GM18526 (cell line): ENCODE results near the gene SQSTM1.
A peak's percentile ranks its signal among the peaks of the same experiment; 100 is the strongest.

Experiments
- POLR2A ChIP-seq: IDR thresholded peaks from 3 replicates; pipeline ENCODE4 v1.6.1; 2011; ENCODE audit not compliant: insufficient read length; ENCODE audit errors: extremely low read depth

The SQSTM1 gene

DNA sequence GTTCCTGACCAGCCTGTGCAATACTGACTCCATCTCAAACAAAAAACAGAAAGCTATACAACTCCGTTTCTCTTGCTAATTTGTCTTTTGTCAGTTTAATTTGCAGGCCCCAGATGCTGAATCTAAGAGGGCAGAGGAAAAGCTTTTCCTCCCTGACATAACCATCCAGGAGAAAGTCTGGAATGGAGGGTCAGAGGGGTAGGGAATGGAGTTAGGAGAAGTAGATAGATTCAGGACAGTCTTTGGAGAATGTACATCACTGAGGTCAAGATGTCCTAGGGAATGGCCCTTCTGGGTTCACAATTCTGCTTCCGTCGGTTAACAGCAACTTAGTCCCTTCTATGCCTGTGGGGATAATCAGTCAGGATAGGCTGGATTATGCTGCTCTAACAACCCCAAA lies 6.6 kb upstream of the SQSTM1 start:
- no peak for TF ChIP-seq POLR2A

DNA sequence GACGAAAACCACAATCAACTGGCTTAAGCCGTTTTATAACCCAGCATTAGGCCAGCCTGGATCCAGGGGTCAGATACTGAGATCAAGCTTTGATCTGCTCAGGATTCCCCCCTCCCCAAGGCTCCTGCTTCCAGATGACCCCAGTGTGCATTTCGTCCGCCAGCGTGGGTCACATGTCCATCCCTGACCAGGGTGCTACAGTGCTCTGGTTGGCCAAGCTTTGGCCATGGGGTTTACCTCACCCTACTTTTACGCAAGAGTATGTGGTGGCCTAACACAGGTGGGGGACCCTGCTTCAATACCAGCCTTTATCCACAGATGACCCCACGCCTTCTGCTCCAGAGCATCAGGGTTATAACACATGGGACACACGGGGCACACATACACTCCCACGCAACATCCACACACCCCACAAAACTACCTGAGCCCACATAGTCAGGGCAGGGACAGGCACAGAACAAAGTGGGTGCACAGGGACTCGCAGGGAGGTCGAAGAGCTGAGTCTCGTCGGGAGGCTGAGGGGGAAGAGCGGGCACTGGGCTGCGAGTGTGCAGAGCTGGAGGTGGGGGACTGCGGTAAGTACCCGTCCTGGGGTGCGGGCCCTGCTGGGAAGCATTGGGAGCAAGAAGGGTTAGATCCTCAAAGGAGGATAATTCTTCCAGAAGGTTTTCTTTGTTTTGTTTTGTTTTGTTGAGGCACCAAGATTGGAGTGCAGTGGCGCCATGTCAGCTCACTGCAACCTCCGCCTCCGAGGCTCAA lies 5.0 kb upstream of the SQSTM1 start:
- TF ChIP-seq POLR2A, result no peak

DNA sequence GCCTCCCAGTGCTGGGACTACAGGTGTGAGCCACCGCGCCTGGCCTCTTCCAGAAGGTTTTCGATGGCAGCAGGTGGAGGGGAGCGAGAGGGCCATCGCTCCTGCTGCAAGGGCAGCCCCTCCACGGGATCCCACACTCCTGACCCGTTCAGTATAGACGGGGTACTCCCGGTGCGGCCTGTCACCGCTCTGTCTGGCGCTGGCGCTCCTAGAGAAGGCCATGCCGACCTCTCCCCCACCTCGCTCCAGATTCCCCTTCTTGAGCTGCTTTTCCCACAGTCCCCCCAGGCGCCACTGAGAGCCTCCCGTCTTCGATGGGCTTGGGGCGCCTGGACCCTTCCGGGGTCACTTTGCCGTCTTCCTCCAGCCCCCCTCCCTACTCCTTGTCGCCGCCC lies 4.3 kb upstream of the SQSTM1 start:
- no peak for TF ChIP-seq POLR2A

DNA sequence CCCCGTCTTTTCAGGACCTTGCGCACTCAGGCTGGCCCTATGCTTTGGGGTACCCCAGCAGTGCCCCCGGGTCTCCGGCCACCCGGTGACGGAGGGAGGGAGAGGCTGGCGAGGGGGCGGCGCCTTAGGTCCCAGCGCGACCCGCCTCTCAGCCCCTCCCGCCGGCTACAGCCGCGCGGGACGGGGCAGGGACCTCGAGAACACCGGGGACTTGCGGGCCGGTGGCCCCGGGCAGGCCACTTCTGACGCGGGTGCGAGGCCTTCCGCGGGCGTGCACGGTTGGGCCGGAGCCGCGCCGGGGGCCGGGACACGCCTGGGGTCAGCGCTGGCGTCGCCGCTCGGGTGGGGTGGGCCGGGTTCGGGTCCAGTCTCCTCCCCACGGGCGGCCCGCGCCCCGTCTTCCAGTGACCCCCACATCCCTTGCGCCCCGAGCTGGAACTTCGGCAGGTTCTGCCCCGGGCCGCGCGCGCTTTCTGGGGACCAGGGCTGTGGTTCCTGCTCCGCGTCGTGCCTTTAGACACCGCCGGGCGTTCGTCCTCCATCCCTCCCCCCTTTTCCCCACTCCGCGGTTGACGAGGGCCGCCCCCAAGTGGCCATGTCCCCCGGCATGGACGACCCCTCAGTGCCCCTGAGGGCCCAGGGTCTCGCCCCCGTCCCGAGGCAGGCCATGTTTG lies 3.8 kb upstream of the SQSTM1 start:
- peak; percentile 20 for TF ChIP-seq POLR2A

DNA sequence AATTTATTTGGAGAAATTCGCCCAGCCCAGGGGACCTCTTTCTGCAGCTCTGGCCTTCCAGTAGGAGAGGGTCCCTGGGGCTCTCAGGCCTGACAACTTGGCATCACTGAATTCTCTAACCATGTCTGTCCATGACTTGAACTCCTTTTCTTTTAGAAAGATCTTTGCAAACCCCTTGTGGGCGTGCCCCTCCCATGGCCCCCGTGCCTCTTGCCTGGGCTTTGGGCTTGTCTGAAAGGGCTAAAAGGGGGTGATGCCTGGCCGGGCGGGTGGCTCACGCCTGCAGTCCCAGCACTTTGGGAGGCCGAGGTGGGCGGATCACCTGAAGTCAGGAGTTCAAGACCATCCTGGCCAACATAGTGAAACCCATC lies 3.2 kb upstream of the SQSTM1 start:
- TF ChIP-seq POLR2A, result no peak

DNA sequence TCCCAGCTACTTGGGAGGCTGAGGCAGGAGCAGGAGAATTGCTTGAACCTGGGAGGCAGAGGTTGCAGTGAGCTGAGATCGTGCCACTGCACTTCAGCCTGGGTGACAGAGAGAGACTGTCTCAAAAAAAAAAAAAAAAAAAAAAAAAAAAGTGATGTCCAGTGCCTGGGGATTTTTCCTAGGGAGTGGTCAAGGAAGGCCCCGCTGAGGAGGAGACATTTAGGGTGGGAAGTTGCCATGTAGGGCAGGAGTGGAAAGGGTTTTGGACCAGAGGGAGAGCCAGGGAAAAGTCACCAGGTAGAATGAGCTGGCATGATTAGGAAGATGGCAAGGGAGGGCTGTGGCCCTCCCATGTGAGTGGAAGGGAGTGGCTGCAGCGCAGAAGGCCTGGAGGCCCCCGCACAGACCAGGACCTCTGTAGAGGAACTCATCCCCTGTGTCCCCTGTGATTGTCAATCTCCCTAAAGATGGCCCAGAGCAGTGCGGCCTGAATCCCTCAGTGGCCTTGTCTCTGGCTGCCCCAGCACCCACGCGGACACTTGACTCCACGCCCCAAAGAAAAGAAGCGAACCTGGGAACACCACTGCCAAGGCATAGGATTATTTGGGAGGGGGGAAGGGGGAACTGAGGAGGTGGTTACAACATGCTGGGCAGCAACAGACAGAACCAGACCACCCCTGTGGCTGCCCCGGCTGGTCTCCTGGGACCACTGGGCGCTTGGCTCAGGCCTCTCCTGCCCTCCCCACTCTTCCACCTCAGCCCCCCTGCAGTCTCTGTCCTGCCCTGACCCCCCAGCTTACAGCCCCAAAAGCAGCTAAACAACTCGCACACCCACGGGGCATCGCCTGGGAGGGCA lies 2.6 kb upstream of the SQSTM1 start:
- TF ChIP-seq POLR2A, result no peak

DNA sequence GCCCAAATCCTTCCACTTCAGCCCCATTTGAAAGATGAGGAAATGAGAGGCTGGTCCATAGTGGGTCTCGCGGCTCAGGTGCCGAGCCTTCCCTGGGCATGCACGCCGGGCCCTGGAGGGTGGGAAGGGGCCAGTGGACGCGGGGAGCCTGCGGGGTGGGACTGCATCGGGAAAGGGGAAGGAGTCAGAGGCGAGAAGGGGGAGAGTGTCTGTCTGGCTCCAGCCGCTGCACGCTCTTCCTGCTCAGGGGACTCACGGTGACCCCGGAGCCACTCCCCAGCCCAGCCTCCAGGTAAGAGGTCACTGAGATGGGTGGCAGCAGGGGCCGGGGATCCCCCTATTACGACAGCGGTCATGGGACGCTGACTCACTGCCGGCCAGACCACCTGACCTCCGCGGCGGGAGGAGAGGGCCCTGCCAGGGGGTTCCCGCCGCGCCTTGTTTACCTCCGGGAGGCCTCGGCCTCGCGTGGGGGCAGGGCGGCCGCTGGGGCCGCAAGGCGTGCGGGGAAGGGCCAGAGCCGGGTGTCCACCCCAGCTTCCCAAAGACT lies 1.9 kb upstream of the SQSTM1 start:
- TF ChIP-seq POLR2A, result peak; percentile 51

DNA sequence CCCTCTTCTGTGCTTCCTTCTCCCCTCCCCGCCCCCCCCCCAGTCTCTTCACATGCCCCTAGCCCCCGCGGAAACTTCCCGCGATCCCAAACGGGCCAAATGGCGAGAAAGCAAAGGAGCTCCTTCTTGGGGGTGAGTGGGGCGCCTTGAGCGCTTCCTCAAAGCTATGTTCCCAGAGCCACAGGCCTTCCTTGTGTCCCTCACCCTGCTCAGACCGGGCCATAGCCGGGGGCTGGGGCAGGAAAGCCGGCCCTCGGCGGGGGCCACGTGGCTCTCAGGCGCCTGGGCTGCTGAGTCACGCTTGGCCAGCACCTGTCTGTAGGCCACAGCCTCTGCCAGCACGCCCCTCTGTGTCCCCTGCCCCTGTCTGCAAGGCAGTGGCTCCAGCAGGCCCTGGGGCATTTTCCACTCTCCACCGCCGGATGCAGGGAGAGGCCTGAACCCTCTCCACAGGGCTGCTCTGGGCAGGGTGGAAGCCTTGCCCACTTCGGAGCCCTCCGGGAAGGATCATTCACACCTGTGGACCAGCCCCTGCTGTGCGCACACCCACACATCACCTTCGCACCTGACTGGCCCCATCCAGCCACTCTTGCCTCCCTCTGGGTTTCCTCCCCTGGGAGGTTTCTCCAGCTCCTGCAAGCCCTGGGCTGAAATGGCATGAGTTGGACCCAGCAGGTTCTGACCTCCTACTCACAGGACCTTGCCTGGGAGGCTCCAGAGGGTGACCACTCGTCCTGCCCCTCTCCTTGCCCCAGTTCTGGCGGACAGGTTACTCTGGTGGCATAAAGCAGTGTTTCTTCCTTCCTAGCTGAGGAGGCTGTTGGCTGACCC lies 1.2 kb upstream of the SQSTM1 start:
- no peak for TF ChIP-seq POLR2A

DNA sequence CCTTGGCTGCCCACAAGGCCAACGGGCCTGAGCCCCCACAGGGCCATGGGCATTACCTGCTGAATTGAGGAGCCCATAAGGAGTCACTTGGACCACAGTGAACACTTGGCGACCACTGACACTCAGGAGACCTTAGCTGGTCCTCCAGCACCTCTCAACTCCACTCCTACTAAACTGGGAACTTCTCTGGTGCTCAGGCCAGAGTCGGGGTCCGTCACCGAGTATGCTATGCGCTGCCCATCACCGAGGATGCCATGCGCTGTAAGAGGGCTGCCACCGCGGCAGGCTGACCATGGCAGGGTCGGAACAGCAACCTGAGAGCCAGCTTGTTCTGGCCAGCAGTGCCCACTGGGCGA lies 600 bp upstream of the SQSTM1 start:
- TF ChIP-seq POLR2A, result no peak

DNA sequence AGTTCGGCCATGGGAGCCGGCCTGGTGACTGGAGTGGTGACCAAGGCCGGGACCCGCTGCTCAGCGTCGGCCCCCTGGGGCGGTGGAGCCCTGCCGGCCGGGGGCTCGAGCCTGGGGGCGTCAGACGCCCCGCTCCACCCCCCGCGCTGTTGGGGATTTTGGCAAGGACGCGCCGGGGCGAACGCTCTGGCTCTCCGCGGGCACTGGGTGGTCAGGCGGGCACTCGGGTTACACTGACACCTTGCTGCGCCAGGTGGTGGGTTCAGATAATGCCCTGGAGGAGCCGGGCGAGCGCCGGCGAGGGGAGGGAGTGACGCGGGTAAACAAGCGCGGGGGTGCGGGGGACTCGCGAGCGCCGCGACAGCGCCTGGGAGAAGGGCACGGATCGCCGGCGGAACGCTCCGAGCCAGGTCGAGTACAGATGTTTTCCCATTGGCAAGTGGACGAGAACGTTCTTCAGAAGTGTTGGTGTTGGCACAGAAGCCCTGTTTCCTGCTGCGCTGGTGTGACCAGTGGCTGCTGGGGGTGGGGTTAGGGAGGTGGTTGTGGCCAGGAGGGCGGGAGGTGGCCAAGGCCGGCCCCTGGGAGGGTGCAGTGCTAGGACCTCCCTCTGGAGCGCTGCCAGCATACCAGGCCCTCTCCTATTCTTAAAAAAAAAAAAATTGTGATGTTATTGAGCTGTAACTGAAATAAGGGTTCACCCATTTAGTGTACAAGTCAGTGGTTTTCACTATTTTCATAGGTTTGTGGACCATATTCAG lies 773 bp downstream of the SQSTM1 start:
- peak; percentile 48 for TF ChIP-seq POLR2A

DNA sequence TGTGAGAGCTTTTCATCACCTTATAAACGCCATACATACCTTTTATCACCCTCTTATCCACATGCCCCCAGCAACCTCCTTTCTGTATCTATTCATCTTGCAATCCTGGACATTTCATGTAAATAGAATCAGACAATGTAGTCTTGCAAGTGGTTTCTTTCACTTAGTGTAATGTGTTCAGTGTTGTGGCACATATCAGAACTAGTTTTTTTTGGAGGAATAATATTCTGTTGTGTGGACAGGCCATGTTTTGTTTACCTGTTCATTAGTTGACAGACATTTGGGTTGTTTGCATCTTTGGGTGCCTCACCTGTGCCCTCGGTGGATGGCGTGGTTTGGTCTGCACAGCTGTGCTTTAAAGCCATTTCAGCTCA lies 1.3 kb downstream of the SQSTM1 start:
- no peak for TF ChIP-seq POLR2A

DNA sequence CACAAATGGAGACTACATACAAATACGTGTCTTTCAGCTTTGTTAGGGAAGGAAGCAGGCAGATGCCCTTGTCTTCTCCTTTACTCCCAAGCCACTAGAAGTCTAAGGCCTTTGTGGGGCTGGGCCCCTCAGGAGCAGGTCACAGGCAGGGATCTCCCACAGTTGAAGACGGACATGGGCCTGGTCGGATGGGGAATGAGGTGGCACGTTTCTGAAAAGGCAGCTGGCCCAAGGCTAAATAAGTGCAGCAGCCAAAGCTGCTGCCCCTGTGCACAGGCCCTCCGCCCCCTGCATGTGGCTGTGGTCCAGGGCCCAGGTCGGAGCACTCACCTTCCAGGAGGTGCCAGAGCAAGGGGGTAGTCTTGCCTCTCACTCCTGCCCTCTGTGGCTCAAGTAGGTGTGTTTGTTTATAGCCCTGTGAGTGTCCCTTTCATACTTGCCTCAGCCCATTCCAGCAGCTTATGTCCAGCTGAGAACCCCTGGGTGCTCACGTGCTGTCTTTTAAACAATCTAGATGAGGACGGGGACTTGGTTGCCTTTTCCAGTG lies 1.8 kb downstream of the SQSTM1 start:
- TF ChIP-seq POLR2A, result no peak

DNA sequence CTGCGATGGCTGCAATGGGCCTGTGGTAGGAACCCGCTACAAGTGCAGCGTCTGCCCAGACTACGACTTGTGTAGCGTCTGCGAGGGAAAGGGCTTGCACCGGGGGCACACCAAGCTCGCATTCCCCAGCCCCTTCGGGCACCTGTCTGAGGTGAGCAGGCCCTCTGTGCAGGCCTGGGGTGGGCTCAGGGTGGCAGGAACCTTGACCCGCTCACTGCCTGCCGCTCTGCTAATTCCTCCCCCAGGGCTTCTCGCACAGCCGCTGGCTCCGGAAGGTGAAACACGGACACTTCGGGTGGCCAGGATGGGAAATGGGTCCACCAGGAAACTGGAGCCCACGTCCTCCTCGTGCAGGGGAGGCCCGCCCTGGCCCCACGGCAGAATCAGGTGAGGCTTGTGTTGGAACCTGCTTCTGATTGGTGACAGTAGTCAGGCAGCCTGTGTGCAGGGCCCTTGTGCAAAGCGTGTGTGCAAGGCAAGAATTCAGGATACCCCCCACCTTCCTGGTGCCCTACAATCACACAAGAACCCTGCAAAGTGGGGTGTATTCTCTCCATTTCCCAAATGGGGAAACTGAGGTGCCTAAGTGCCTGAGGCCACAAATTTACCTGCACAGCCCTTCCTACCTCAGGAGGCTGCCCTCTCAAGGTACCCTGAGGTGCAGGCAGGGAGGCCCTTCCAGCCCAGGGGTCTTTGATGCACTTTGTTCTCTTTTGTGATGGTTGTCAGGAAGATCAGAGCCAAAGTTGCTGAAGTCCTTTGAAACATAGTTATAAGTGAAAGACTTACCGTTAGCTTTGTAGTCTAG lies 3.4 kb downstream of the SQSTM1 start:
- TF ChIP-seq POLR2A, result no peak

DNA sequence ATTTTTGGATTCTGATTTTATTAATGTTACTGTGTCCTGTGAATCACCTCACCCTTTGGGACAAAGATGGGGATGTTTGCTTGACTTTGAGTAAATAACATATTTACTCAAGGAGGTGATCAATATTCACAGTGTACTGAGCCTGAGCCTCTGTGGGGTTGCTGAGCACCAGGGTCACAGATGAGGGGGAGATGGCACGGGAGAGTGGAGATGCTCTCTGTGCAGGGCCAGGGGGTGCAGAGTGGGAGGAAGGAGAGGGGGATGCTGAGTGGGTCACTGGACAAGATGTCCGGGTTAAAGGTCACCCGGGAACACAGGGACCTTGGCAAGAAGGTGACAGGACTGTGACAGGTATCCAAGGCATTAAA lies 4.0 kb downstream of the SQSTM1 start:
- TF ChIP-seq POLR2A, result no peak
